Activated T-cell treated with anti-CD3 and anti-CD28 coated beads for 1 hour (primary cell): ENCODE data around the gene GNRHR.
"Not testable (repeated sequence)": the region's sequence is repeated elsewhere in the genome, so short reads cannot be mapped to it uniquely, and the experiment has no call there.

Source experiments
- DNase-seq: peaks from one replicate; pipeline ENCODE4 v3.0.0-alpha.2; 2020; ENCODE audit warnings: low read depth

Gene GNRHR

DNA sequence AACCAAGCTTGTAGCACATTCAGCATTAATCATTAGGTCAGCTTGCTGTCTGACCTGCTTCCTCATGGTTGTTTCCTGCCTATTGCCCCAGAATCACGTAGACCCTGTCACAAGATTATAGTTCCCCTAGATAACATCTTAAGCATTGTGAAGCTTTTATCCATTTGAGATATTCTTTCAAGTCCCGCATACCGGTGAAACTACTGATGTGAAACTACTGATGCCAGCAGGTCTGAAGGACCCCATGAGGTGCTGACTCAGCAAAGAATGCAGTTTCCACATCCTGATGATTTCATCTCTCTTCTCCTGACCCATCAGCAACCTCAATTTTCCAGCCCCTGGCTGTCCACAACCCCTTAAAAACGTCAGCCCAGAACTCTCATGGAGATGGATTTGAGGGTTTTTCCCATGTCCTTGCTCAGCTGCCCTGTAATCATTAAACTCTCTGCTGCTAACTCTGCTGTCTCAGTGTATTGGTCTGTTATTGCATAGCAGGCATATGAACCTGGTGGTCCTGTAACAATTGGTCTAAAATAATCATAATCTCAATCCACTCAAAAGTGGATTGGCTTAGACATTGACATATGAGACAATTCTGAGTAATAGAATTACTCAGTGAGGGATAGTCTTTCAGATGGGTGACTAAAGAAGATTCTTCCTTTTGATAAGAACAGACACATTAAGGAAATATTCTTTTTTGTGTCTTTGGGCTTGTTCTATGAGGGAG, 26.9 kb downstream of the GNRHR start:
- no peak for DNase-seq

DNA sequence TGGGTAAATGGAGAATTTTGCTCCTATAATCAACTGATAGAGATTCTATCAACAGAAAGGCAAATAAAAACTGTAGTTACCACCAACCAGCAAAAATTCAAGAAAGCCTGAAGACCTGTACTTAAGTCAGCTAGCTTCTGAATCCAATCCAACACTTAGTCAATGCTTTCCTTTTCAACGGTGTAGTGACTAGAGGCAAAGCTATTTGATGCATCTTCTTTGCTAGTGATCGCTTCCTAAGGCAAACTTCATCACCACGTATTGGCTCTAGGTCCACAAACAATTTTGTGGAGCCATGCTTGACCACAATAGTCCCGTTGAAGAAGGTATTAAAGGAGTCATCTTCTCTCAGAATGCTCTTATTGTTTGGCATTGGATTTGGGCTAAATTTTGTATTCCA, 28.2 kb downstream of the GNRHR start:
- DNase-seq: no peak

DNA sequence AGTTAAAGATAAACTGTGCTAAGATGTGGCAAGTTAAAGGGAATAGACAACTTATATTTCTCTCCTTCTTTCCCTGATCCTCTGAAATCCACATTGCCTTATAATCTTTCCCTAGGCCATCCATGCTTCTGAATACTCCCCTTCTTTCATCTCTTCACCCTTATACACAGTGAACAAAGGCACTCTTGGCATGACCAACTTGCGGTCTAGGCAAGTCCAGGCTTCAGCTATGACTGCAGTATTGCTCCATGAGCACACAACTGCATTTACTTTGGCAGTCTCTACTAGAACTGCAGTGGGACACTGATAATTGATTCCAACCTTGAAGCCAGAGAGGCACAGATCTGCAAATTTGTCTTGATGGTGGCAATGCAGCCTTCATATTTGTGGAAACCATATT, 29.1 kb downstream of the GNRHR start:
- DNase-seq: no peak

- no peak for DNase-seq
These were observed 30.2 kb downstream of the GNRHR start for GRCh38 chr4:67723949-67724348.

DNA sequence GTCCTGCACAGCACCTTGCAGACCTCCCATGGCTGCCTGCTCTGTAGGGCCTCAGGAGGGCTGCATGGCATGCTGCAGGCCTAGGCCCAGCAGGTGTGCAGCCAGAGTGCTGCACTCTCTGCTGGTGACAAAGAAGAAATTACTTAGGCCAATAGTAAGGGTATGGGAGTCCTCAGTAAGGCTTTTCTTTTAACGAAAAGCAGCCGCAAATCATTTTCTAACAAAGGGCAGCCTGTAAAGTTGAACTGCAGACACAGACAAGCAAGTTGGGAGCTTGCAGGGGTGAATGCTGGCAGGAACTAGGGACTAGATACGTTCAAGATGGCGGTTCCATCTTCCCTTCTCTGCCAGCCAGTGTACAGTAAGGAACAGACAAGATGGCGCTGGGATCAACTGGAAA, 30.8 kb downstream of the GNRHR start:
- DNase-seq: no peak

- DNase-seq: no peak
These were observed 32.2 kb downstream of the GNRHR start for GRCh38 chr4:67721770-67722597.

- no peak for DNase-seq
These were observed 32.8 kb downstream of the GNRHR start for GRCh38 chr4:67721315-67721769.

DNA sequence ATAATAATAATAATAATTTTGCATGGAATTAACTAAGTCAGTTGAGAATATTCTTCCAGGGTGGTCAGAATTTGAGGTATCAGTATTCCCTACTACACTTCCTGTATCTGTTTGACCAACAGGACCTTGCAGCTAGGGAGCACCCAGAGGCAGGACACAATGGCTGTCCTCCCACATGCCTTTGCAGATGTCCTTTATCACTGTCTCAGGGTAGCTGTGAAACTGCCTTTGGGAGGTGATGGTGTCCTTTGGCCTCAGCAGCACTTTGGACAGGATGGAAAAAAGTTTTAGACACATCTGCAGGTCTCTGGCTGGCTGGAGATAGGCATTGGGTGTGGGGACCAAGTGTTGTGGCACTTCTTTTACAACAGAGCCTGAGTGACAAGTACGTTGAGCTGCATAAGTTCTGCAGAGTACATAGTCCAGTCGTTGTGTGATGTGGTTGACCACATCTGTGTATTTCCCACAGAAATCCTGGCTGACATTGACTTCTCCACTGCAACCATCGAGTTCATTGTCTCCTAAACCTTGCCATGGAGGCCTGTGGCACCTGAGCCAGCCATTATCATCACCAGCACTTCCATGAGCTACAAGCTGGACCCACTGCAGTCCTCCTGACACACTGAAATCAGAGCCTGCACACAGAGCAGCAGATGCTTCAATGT, 34.1 kb downstream of the GNRHR start:
- DNase-seq: no peak

DNA sequence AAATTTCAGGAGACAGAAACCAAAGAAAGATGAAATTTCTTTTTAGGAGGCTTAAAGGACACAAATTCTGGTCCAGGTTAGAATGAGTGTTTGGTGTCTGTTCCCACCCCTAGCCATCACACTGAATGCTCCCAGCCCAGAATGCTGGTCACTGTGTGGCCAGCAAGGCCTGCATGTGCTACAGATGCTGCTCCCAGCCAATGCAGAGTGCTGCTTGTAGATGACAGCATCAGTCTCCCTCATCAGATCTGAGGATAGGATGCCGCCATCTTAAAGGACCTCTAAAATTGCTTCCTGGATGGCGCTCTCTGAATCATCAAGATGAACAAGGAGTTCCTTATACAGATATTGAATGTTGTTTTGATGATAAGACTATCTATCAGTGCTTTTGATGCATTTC, 35.3 kb downstream of the GNRHR start:
- DNase-seq: no peak

GRCh38 chr4:67717586-67717985, 36.6 kb downstream of the GNRHR start:
- no peak for DNase-seq

DNA sequence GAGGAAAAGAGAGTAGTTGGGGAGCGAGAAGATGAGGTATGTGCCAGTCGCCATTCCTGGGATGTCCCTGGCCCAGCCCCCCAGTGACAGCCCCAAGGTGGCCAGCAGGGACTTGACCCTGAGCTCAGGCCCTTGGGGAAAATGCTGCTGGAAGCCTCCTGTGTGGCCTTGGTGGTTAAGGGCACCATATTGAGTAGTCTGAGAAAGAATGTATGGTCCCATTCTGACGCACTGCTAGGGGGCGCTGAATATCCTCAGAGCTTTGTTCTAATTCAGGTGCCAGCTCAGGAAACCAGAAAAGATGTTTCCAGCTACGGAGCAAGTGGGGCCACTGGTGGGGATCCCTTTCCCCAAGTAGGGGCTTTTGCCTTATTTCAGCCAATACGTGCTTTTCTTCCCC, 39.2 kb downstream of the GNRHR start:
- DNase-seq: no peak

- no peak for DNase-seq
These were observed 40.0 kb downstream of the GNRHR start for GRCh38 chr4:67714248-67714583.

DNA sequence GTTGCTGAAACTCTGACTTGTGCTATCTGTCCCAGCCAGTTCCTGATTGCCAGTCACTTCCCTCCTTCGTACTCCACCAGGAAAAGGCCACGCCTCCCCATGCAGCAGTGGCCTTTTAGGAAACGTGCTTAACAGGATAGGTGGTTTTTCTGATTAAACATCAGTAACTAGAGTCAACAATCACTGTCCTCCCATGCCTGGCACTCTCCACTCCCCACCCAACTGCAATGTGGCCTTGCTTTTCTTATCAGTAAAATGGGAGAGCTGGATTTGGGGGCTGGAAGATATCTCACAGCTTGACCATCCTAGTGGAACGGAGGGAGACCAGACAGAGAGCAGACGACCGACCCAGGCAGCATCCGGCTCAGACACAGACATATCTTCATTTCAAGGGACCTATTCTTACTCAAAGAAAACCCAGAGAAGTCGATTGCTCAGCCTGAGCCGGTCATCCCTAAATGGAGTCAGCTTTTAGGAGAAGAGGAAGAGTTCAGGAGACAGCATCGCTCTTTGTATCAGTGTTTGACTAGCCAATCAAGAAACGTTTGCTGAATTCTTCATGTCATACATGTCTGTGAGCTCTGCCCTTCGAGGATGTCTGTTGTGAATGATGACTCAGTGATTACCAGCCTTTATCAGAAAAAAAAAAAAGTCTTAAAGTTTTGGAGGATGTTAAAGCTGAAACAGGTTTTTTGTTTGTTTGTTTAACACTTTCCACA, 40.5 kb downstream of the GNRHR start:
- DNase-seq: no peak

- DNase-seq: no peak
These were observed 41.3 kb downstream of the GNRHR start for GRCh38 chr4:67712650-67713528.

- no peak for DNase-seq
These were observed 42.1 kb downstream of the GNRHR start for GRCh38 chr4:67712000-67712625.

GRCh38 chr4:67706682-67707081, 47.5 kb downstream of the GNRHR start:
- not testable (repeated sequence) for DNase-seq

DNA sequence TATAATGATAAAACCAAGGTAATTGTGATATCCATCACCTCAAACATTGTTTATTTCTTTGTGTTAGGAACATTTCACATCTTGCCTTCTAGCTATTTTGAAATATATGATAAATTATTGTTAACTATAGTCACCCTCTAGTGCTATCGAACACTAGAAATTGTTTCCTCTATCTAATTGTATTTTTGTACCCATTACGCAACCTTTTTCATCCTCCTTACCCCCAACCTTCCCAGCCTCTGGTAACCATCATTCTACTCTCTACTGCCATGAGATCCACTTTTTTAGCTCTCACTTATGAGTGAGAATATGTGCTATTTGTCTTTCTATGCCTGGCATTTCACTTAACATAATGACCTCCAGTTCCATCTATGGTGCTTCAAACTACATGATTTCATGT, 49.3 kb downstream of the GNRHR start:
- no peak for DNase-seq

- no peak for DNase-seq
These were observed 52.0 kb downstream of the GNRHR start for GRCh38 chr4:67702166-67702565.

DNA sequence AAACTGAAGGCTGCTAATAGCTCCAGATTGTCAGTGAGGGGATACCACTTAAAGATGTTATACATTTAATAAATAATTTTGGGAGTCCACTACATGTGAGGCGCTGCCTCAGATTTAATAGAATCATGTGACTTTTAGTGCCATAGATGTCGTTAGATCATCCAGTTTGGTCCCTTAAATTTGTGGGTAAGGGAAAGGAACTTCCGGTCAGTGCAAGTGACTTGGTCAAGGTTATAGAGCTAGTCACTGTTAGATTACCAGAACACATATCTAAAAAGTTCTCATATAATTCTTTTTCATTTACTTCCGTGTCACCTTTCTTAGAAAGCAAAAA, 52.7 kb downstream of the GNRHR start:
- no peak for DNase-seq

DNA sequence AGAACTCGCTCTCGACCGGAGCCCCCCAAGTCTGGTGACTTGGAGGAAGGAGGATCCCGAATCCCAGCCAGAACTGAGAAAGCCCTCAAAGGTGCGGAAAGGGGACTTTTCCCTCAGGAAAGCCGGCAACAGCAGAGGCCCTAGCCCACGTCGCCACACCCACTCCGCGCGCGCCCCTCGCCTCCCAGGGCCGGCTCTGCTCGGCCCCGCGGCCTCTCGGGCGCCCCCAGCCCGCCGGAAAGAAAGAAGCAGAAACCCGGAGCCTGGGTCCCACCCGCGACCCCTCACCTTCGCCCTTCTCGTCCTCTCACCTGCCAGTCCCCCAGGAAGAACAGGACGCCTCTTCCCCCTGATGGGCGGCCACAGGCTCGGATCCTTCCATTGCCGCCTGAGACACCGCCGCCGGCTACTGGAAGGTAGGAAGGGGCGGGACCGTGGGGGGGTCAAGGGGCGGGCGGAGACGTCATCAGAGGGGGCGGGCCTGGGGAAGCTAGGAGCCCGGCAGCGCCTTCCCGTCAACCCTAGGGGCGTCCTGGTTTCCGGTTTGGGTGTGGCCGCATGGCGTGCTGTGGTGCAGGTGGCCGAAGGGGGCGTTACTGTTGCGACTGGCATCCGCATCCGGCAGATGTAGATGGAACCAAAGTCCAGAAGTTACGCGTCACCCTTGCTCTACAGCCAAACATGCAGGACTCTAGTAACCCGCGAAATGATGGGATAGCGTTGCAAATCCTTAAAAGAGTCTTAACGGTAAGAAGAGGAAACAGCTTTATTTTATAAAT, 53.3 kb downstream of the GNRHR start, which contains the start of gene UBA6:
TSS of gene UBA6 (minus strand) at position 418 of the 779 bp plus-strand sequence. CDS start at position 382, 36 bp downstream.
- peak; percentile 91 for DNase-seq
